Occipital lobe (tissue), 2 donors: ENCODE results near the gene ANXA7. TPM values are rescaled to one million over a fixed set of nuclear protein-coding genes. Genes with fewer than 3 reads are reported as not detected.
"Not testable (repeated sequence)": the region's sequence is repeated elsewhere in the genome, so short reads cannot be mapped to it uniquely, and the experiment has no call there.

Experiments
- DNase-seq: peaks from one replicate; lab custom pipeline; 2025; lab: John Stamatoyannopoulos, UW
- total RNA-seq: library from RNA; depleted of rRNA; stranded (reverse); fragments of >200 nt; gene quantifications from one replicate; pipeline ENCODE4 v1.2.3, GENCODE V29; 2014

The ANXA7 gene
- total RNA-seq, 1 donor from 2014 or later = 34.3 TPM

DNA sequence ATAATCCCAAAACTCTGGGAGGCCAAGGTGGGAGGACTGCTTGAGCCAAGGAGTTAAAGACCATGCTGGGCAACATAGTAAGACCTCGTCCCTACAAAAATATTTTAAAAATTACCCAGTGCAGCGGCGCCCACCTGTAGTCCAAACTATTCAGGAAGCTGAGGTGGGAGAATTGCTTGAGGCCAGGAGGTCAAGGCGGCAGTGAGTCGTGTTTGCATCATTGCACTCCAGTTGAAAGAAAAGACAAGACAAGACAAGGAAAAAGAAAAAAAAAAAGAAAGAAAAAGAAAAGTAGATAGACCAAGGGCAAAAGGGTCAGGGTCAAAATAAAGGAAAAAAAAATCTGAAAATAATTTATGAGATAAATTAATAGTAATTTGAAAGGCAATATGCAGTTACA lies 5.8 kb downstream of the ANXA7 start:
- DNase-seq = no peak

DNA sequence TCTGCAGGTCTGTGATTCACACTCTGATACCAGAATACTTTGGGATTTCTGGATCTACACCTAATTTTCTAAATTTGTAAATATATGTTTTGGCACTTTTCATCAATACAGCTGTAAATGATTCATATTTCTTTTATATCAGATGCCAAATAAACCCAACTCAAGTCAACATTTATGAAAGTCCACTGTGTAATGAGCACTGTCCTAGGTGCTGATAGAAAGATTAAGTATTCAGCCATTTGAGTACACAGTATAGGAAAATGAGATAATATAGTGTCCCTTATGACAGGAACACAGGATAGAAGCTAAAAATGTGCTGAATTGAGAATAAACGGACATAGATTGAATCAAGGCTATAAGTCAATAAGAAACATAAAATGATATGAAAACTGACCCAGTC lies 6.4 kb downstream of the ANXA7 start:
- no peak for DNase-seq

DNA sequence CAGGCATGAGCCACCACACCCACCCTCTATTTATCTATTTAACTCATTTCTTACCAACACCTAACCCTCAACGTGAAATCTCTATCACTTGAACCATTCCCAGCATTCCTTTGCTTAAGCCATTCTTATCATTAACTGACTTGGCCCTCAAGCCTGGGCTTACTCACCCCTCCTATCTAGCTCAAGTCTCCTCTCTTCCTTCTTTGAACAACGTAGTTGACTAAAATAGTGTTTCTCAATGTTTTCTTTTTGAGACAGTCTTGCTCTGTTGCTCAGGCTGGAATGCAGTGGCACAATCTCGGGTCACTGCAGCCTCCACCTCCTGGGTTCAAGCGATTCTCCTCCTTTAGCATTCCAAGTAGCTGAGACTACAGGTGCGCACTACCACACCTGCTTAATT lies 7.0 kb downstream of the ANXA7 start:
- DNase-seq = no peak

DNA sequence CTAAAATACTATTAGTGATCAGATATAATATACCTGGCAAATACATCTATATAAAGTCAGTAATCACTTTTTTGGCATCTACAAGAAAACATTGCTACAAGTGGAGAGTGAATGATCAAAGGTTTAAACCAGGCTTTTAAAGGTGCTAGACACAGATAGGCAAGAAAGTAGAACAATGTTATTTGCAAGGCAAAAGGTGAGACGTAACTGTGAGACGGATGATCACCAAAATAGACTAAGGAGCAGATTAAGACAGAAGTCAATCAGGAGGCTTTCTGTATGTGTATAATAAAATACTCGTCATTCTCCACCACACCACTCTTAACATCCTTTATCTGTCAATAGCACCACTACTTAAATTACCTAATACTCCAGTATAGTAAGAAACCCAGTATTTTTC lies 8.3 kb downstream of the ANXA7 start:
- no peak for DNase-seq

DNA sequence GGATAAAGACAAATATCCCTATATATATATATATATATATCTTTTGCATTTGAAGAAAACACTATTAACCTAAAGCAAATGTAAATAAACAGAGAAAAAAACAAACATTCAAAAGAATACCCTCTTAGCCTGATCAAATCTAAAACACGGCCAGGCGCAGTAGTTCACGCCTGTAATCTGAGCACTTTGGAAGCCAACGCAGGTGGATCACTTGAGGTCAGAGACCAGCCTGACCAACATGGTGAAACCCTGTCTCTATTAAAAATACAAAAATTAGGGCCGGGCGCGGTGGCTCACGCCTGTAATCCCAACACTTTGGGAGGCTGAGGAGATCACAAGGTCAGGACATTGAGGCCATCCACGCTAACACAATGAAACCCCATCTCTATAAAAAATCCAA lies 9.2 kb downstream of the ANXA7 start:
- DNase-seq = no peak

DNA sequence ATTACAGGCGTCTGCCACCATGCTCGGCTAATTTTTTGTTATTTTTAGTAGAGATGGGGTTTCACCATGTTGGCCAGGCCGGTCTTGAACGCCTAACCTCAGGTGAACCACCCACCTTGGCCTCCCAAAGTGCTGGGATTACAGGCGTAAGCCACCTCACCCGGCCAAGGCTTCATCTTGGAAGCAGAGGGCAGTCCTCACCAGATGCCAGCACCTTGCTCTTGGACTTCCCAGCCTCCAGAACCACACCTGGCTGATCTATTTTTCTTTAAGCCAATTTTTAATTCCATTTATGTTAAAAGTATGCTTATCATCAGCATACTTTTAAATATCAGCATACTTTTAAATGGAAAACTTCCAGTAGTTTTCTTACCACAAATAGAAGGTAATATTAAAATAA lies 12.2 kb downstream of the ANXA7 start:
- DNase-seq = no peak

DNA sequence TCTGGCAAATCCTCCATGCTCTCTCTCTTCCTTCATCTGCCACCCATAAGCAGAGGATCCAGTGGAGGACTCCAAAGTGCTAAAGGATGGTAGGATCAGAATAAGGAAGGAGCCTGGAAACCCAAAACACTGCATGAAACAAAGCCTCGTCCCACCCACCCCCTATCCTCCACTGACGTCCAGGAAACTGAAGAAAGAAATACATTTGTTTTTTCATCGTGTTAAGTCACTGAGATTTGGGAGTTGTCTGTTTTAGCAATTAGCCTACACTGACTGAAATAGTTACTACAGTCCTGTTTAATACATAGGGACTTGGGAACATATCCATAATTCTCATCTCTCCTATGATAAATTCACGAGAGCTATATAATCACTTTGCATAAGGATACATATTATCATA lies 14.8 kb downstream of the ANXA7 start:
- DNase-seq = no peak

DNA sequence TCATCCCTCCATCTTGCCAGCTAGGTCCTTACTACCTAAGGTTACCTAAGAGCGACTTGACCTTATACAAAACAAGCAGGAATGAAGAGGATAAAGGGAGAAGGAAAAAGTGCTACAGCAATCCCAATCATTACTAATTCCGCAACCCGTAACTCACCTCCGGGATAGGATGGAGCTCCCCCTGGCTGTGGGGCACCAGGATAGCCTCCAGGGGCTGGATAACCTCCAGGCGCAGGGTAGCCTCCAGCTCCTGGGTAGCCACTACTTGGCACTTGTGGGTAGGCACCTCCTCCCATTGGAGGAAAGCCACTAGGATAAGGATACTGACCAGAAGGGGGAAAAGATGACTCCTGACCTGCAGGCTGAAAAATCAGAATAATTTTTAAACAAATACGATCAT lies 15.8 kb downstream of the ANXA7 start:
- DNase-seq = no peak

DNA sequence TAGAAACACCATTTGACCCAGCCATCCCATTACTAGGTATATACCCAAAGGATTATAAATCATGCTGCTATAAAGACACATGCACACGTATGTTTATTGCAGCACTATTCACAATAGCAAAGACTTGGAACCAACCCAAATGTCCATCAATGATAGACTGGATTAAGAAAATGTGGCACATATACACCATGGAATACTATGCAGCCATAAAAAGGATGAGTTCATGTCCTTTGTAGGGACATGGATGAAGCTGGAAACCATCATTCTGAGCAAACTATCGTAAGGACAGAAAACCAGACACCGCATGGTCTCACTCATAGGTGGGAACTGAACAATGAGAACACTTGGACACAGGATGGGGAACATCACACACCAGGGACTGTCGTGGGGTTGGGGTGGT lies 19.5 kb downstream of the ANXA7 start:
- DNase-seq = not testable (repeated sequence)

DNA sequence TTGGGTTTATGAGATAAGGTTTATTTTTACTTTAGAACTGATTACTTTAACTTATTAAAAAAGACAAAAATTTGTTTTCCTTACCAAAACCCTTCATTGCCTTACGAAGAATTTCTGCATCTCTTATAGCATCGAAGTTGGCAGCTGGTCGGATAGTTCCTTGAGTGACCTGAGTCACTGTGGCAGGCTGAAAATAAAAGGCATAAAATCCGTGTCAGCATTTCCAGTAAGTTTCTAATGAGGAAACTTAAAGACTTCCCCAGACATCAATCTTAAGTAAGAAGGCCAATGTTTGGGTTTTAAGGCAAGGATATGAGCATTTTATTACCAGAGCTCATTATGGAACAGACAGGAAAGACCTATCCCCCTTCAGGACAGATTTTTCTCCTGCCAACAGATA lies 25.6 kb downstream of the ANXA7 start:
- no peak for DNase-seq

DNA sequence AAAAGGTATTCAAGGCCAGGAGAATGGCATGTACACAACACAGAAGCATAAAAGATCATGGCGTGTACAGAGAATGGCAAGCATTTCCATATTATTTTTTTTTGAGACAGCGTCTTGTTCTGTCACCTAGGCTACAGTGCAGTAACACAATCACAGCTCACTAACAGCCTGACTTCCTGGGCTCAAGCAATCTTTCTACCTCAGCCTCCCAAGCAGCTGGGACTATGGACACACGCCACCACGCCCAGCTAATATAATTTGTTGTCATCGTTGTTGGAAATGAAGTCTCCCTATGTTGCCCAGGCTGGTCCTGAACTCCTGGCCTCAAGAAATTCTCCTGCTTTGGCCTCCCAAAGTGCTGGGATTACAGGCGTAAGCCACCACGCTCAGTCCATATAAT lies 27.3 kb downstream of the ANXA7 start:
- no peak for DNase-seq

DNA sequence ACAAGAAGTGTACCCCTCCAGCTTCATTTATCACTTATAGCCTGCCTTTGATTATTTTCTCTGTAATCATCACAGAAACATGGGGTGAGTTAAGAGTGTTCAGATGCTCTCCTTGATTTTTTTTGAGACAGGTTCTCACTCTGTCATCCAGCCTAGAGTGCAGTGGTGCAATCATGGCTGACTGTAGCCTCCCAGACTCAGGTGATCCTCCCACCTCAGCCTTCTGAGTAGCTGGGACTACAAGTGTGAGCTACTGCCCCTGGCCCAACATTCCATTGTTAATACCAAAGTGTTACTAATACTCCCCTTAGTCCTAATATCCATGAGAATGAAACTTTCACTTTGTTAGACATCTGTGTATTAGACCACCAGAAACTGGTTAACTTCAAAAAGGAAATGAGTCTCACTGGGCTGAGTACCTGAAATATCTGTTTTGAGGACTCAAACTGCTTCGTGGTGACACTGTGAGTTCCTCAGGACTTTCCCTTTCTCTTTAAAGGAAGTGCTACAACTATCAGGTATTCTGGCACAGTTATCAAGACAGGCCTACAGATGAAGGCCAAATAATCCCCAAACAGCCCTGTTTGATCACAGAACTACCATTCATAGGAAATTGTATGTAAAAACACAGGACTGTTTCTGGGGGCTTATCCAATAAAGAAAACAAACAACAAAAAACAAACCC lies 34.7 kb downstream of the ANXA7 start:
- DNase-seq = no peak

DNA sequence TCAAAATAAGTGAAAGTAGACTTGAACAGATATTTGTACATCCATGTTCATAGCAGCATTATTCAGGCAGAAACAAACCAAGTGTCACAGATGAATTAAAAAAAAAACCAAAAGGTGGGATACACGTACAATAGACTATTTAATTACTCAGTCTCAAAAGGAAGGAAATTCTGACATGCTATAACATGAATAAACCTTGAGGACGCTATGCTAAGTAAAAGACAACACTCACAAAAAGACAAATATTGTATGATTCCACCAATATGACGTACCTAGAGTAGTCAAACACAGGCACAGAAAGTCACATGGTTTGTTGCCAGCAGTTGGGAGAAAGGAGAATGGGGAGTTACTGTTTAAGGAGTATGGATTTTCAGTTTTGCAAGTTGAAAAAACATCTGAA lies 37.2 kb downstream of the ANXA7 start:
- DNase-seq = no peak

DNA sequence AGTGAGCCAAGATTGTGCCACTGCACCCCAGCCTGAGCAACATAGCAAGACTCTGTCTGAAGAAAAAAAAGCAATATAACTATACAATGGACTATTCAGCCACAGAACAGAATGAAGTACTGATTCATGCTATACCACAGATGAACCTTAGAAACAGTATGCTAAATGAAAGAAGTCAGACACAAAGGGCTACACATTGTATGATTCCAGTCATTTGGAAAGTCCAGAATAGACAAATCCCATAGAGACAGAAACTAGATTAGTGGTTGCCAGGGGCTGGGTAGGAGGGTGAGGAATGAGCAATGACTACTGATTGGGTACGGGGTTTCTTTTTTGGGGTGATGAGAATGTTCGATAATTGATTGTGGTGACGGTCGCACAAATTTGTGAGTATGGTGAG lies 45.6 kb downstream of the ANXA7 start:
- DNase-seq = no peak

DNA sequence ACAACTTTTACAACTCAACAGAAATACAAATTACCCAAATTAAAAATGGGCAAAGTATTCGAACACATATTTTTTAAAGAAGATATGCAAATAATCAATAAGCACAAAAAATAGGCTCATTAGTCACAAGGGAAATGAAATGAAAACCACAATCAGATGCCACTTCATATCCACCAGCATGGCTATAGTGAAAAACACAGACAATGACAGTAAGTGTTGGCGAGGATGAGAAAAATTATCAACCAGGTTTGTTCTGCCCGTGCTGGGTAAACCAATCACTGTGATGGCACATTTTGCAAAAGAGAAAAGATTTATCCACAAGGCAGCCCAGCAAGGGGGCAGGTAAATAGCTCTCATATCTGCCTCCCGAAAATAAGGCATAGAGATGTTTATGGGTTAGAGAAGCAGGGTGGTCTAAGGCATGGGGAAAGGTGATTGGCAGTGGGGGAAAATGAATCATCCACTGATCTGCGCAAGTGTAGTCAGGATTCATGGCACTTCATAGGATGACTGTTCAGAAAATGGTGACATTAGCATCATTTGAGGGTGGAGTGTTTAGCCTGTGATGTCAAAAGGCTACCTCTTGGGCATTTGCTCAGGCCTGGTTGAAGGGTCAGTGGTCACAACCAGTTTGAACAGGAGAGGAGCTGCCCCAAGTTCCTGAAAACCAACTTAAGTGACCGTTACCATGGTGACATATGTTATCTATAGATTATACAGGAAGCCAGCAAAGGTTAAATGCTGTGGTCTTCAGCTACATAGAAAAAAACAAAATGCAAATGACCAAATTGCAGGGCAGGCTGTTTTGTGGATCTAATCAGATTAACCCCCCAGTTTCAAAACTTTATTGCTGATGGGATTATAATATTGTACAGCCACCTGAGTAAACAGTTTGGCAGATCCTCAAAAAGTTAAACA lies 47.2 kb downstream of the ANXA7 start:
- no peak for DNase-seq

DNA sequence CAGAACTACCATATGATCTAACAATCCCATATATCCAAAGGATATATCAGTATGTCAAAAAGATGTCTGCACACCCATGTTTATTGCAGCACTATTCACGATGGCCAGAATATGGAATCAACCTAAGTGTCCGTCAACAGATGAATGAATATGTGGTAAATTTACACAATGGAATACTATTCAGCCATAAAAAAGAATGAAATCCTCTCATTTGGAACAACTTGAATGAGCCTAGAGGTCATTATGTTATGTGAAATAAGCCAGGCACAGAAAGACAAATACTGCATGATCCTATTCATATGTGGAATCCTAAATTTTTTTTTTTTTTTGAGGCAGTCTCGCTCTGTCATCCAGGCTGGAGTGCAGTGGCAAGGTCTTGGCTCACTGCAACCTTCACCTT lies 48.9 kb downstream of the ANXA7 start:
- DNase-seq = no peak

DNA sequence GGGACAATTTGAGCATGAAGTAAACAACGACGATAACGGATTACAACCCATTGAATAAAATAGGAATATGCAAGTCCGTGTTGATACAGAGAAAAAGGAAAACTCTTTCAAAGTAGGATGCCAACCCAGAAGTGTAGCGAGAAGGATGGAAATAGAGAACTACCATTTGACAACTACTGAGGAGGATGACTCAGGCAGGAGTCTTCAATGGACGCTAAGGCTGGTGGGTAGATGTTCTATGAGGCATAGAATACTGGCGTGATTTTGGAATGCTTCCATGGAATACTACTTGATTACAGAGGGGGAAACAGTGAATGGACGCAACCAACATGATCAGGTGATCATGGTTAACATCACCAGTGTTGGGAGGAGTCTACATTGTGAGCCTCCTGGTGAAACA lies 54.4 kb downstream of the ANXA7 start:
- no peak for DNase-seq

DNA sequence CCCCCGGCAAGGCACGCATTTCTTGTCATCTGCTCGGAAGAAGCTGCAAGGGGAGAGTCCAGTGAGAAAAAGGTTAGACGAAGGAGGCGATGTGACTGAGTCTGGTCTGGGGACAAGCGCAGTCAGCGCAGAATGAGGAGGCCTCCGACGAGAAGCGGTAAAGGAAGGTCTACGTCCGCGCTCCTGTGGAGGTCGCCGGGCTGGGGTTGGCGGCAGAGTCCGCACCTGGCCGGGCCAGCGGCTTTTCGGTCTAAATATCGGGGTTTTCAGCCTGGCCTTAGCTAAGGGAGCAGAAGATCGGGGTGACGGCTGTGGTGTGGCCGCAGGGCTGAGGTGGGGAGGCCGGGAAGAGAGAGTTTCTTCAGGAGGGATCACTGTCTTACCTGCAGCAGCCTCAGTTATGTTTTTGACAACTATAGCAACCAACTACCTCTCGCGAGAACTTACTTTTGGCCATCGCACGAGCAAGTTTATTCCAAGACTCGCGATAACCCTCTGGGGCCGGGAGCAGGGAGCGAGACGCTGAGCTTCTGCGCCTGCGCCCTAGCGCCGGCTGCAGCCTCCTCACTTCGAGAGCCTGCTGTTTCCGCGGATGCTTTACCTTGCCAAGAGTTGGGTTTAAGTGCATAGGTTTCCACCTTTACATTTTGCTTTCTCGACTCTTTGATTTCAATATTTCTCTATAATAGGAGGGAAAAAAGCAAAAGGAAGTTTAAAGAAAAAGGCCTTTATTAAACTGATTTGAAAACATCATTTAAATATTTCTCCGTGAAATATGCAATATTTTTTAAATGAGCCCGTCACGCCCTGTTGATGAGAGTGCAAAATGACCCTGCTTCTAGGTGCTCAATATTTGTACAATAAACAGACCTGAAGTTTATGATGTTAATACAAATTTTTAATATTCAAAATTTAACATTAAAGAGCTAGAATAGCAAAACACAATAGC lies 55.3 kb downstream of the ANXA7 start, which contains the start of gene CFAP70:
Gene CFAP70 (minus strand): TSS at position 534 of the 949 bp plus-strand sequence. CDS start 4,068 bp downstream, outside the sequence.
- peak; percentile 86 for DNase-seq

DNA sequence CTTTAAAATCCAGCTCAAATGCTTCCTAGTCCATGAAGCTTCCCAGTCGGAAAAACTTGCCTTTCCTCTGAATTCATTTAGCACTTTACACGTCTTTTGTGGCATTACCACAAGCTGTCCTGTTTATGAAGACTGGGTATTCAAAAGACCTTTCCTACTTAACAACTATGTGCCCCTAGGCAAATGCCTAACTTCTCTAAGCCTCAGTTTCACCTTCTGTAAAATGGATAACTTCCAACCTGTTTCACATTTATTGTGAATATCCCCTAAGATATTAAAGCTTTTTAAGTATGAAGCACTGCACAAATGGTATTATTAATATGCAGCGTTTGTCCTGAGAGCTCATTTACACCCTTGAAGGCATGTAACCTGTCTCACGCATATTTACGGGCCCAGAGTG lies 56.0 kb downstream of the ANXA7 start:
- no peak for DNase-seq

DNA sequence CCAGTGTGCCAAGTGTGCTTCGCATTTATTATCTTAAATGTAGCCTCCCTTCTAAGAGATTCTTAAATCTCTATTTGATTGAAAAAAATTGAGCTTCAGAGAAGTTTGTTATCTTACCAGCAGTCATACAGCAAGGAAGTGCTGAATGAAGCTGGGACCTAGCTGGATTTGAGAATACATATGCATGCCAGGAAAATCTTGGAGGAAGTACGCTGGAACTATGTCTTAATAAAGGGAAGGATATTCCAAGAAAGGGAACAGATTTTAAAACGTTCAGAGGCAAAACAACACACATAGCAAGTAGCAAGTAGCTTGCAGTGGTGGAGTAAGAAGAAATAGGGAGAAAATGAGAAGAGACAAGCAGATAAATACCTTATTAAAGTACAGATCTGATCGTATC lies 56.7 kb downstream of the ANXA7 start:
- DNase-seq = no peak

DNA sequence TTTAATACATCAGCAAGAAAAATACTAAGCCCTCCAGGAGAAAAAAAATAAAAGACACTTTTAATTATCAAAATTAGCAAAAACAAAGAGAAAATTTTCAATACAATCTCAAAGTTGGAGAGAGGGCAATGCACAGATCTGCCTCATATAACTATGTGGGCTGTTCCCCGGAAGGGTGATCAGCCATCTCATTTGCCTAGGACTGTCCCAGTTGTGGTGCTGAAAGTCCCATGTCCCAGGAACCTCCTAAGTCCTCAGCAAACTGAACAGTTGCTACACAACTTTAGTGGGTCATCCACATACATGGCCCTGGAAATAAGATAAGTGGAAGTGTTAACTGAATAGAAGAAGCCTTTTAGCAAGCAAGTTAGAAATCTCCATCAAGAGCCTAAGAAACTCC lies 69.6 kb downstream of the ANXA7 start:
- DNase-seq = no peak

DNA sequence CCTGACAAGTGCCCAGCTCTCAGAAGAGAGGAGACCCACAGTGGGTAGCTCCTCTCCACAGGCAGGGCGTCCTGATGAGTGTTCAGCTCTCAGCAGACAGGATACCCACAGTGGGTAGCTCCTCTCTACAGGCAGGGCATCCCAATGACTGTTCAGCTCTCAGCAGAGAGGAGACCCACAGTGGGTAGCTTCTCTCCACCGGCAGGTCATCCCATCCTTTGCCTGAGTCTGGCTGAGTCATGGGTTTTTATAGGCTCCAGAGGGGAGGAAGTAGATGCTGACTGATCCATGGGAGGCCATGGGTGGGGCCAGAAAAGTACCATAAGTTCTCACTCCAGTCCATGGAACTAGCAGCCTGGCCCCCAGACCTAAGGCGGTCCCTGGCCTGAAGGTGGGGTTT lies 73.7 kb downstream of the ANXA7 start:
- DNase-seq = no peak
